Measurements from ENCODE around the gene WNT7B. TPM values are rescaled to one million over a fixed set of nuclear protein-coding genes. Genes with fewer than 3 reads are reported as not detected.
"Not testable (repeated sequence)": the region's sequence is repeated elsewhere in the genome, so short reads cannot be mapped to it uniquely, and the experiment has no call there.

The WNT7B gene
- total RNA-seq, 3 donors from 2014 or later (not counting 1 experiment from before 2014, with no cell fraction given), result not detected

DNA sequence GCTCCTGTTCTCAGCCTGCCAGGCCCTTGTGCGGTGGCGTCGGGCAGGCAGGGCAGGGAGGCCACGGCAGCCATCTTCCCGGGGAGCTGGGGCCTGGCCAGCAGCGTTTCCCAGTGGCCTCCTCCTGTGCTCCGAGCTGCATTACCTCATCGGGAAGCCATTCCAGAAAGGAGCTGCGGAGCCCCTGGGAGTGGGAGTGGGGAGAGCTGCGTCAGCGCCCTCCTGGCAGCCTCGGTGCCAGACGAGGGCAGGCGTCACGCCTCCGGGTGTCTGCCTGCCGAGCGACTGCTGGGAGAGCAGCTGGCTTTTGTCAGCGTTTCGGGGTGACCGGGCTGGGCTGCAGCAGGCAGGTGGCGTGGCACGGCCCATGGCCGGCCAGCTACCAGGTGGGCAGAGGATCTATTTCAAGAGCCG is 30.9 kb upstream of the WNT7B start:
- intact Hi-C loops (cut with micrococcal nuclease), result loop anchor here (5.0 kb wide), 1 partner anchor 64 kb away; no protein-coding TSS in a partner anchor

DNA sequence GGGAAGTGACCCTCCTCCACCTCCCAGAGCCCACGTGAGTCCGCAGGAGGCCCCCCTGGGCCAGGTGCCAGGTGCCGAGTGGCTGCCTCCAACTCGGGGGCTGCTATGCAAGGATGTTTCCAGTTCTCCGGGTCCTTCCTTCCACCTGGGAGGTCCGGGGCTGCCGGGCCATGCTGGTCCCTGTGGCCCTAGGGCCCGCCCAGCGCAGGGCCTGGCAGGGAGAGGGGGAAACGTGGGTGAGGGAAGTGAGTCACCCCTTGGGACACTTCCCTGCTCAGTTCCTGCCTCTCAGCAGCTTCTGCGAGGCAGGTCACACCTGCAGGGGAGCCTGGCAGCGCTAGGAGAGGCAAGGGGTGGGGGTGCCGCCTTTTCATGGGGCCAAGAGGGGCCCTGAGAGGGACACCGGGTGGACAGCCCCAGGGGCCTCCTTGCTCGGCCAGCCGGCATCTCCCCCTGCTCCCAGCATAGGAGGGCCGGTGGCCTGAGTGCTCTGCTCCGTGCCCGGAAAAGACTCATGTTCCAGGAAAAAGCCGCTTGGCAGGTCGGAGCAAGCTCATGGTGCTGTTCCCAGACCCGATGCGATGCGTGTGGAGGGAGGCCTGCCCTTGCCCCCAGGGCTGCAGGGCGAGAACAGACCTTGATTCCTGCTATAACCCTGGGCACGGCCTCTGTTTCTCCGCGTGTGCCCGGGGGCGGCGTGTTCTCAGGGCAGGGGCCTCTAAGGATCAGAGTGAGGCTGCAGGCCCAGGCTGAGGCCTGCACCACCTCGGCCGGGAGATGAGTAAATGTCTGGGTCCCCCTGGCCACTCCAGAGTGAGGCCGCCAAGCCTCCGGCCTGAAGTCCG is 30.3 kb upstream of the WNT7B start:
- H3K9me3 ChIP-seq (ENCODE audit: control insufficient read depth, insufficient read depth, low read length), result peaks cover 6% of the 10 kb centered on the region
- H3K4me3 Mint-ChIP-seq, result no peak overlapping the region
- H3K36me3 ChIP-seq (ENCODE audit: control insufficient read depth, insufficient read depth, low read length), result no peaks in the 10 kb centered on the region
- peaks cover 0 to 2% of the 10 kb centered on the region in 2 donors for H3K9me3 Mint-ChIP-seq
- intact Hi-C loops (cut with micrococcal nuclease), result loop anchor here (5.0 kb wide), 1 partner anchor 65 kb away; no protein-coding TSS in a partner anchor
- 69% methylated on average over 36 of the region's 36 CpGs for WGBS (ENCODE audit: insufficient coverage)
- no peak overlapping the region for H3K27ac Mint-ChIP-seq
- H3K27me3 Mint-ChIP-seq (ENCODE audit: low read depth in 2 of 2), result no peaks in the 10 kb centered on the region
- no peak overlapping the region for H3K4me3 ChIP-seq (ENCODE audit: low read length)
- no peaks in the 10 kb centered on the region for H3K27me3 ChIP-seq (ENCODE audit: control insufficient read depth, insufficient read depth, low read length)
- ATAC-seq (no peak), DNase-seq (no peak)
- H3K4me1 ChIP-seq (ENCODE audit: control insufficient read depth, insufficient read depth, low read length), result peaks cover 39% of the 10 kb centered on the region
- no peaks in the 10 kb centered on the region for H3K36me3 Mint-ChIP-seq
- H3K27ac ChIP-seq (ENCODE audit: low read length), result no peak overlapping the region
- peaks cover 13 to 27% of the 10 kb centered on the region in 2 donors for H3K4me1 Mint-ChIP-seq
- TF ChIP-seq, protein P1, sequence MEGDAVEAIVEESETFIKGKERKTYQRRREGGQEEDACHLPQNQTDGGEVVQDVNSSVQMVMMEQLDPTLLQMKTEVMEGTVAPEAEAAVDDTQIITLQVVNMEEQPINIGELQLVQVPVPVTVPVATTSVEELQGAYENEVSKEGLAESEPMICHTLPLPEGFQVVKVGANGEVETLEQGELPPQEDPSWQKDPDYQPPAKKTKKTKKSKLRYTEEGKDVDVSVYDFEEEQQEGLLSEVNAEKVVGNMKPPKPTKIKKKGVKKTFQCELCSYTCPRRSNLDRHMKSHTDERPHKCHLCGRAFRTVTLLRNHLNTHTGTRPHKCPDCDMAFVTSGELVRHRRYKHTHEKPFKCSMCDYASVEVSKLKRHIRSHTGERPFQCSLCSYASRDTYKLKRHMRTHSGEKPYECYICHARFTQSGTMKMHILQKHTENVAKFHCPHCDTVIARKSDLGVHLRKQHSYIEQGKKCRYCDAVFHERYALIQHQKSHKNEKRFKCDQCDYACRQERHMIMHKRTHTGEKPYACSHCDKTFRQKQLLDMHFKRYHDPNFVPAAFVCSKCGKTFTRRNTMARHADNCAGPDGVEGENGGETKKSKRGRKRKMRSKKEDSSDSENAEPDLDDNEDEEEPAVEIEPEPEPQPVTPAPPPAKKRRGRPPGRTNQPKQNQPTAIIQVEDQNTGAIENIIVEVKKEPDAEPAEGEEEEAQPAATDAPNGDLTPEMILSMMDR (IDR thresholded peaks at IDR 0.05), result no peak

More for the DNA sequence above, 30.9 kb upstream of the WNT7B start:
- H3K36me3 ChIP-seq (ENCODE audit: control insufficient read depth, insufficient read depth, low read length), result no peaks in the 10 kb centered on the region
- Mint-ChIP-seq H3K36me3 (no peaks in the 10 kb centered on the region), H3K4me3 (no peak overlapping the region), H3K4me1 (peaks cover 13 to 27% of the 10 kb centered on the region in 2 donors), H3K27me3 (ENCODE audit: low read depth in 2 of 2) (no peaks in the 10 kb centered on the region), H3K27ac (no peak overlapping the region), H3K9me3 (peaks cover 0 to 2% of the 10 kb centered on the region in 2 donors)
- no peaks in the 10 kb centered on the region for H3K27me3 ChIP-seq (ENCODE audit: control insufficient read depth, insufficient read depth, low read length)
- 94% methylated on average over 25 of the region's 25 CpGs for WGBS (ENCODE audit: insufficient coverage)
- TF ChIP-seq, protein P1 (IDR thresholded peaks at IDR 0.05), result no peak
- no peak overlapping the region for H3K4me3 ChIP-seq (ENCODE audit: low read length)
- ATAC-seq, result no peak
- H3K9me3 ChIP-seq (ENCODE audit: control insufficient read depth, insufficient read depth, low read length), result peaks cover 6% of the 10 kb centered on the region
- H3K27ac ChIP-seq (ENCODE audit: low read length), result no peak overlapping the region
- peaks cover 40% of the 10 kb centered on the region for H3K4me1 ChIP-seq (ENCODE audit: control insufficient read depth, insufficient read depth, low read length)
- DNase-seq, result no peak

DNA sequence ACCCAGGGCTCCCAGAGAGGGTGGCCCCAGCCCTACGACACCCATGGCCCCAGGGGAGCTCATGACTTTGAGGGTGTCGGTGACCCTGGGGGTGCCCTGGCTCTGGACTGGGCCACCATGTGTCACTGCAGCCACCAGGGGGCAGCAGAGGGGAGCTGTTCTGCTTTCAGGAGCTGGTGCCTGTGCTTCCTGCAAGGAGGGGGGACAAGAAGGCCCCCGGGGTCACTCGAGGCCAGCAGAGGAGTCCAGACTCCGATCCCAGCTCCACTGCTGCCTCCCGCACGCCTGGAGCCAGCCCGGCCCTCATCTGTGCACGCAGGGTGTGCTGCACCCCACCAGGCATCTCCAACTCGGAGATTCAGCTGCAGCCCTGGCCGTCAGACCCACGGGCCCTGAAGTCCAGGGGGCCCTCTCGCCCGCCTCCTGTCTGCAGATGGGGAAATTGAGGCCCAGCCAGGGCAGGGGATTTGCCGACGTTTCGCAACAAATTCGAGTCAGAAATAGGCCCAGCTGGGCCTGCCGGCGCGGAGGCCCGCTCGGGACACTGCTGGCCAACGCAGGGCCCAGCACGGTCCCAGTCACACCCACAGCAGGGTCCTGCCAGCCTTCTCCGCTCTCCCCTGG is 29.5 kb upstream of the WNT7B start:
- TF ChIP-seq, protein P1 (IDR thresholded peaks at IDR 0.05), result peak; percentile 91
- Mint-ChIP-seq H3K4me1 (peaks cover 13 to 27% of the 10 kb centered on the region in 2 donors), H3K4me3 (no peak overlapping the region), H3K27ac (peak overlapping the region in 1 of 2 donors; percentile 73), H3K36me3 (no peaks in the 10 kb centered on the region), H3K9me3 (peaks cover 0 to 2% of the 10 kb centered on the region in 2 donors), H3K27me3 (ENCODE audit: low read depth in 2 of 2) (no peaks in the 10 kb centered on the region)
- intact Hi-C loops (cut with micrococcal nuclease), result loop anchor here (1.0 to 5.0 kb wide), 2 partner anchors 66 to 110 kb away; no protein-coding TSS in a partner anchor
- no peak overlapping the region for H3K4me3 ChIP-seq (ENCODE audit: low read length)
- no peak overlapping the region for H3K27ac ChIP-seq (ENCODE audit: low read length)
- 46% methylated on average over 26 of the region's 26 CpGs for WGBS (ENCODE audit: insufficient coverage)
- peak; percentile 65 to 85 (median 72) for ATAC-seq
- peaks cover 6% of the 10 kb centered on the region for H3K9me3 ChIP-seq (ENCODE audit: control insufficient read depth, insufficient read depth, low read length)
- no peaks in the 10 kb centered on the region for H3K36me3 ChIP-seq (ENCODE audit: control insufficient read depth, insufficient read depth, low read length)
- H3K27me3 ChIP-seq (ENCODE audit: control insufficient read depth, insufficient read depth, low read length), result no peaks in the 10 kb centered on the region
- H3K4me1 ChIP-seq (ENCODE audit: control insufficient read depth, insufficient read depth, low read length), result peaks cover 39% of the 10 kb centered on the region
- peak; percentile 88 to 93 for DNase-seq

DNA sequence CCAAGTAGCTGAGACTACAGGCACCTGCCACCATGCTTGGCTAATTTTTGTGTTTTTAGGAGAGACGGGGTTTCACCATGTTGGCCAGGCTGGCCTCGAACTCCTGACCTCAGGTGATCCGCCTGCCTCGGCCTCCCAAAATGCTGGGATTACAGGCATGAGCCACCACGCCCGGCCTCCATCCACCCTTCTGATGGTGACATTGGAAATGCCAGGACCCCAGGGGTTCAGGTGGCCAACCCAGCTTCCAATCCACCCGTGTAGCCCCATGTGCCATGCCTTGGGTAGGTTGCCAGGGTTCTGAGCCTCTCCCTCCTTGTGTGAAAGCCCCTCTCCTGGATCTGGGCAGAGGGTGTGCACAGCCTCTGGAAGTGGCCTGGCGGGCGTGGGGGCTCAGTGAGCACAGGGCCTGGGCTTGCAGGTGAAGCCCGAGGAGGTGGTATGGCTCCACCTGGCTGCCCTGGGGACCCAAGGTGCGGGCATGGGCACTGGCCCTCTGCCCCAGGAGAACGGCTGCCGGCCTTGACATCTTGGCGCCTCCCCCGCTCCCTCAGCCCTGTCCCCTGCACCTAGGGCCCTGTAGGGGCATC is 28.2 kb upstream of the WNT7B start:
- DNase-seq; H3K27ac Mint-ChIP-seq; ATAC-seq; H3K36me3 Mint-ChIP-seq; H3K27me3 ChIP-seq (ENCODE audit: control insufficient read depth, insufficient read depth, low read length); H3K27ac ChIP-seq (ENCODE audit: low read length); H3K27me3 Mint-ChIP-seq (ENCODE audit: low read depth in 2 of 2); H3K9me3 Mint-ChIP-seq; H3K36me3 ChIP-seq (ENCODE audit: control insufficient read depth, insufficient read depth, low read length); H3K9me3 ChIP-seq (ENCODE audit: control insufficient read depth, insufficient read depth, low read length); H3K4me3 ChIP-seq (ENCODE audit: low read length): not testable (repeated sequence)
- intact Hi-C loops (cut with micrococcal nuclease), result loop anchor here (5.0 kb wide), 1 partner anchor 67 kb away; no protein-coding TSS in a partner anchor
- peaks cover 39% of the 10 kb centered on the region for H3K4me1 ChIP-seq (ENCODE audit: control insufficient read depth, insufficient read depth, low read length)
- H3K4me1 Mint-ChIP-seq, result peaks cover 13 to 27% of the 10 kb centered on the region in 2 donors
- 92% methylated on average over 15 of the region's 15 CpGs for WGBS (ENCODE audit: insufficient coverage)
- peak overlapping the region; percentile 87 for H3K4me3 Mint-ChIP-seq
